ENCODE results near the gene C15orf39.

The C15orf39 gene

DNA sequence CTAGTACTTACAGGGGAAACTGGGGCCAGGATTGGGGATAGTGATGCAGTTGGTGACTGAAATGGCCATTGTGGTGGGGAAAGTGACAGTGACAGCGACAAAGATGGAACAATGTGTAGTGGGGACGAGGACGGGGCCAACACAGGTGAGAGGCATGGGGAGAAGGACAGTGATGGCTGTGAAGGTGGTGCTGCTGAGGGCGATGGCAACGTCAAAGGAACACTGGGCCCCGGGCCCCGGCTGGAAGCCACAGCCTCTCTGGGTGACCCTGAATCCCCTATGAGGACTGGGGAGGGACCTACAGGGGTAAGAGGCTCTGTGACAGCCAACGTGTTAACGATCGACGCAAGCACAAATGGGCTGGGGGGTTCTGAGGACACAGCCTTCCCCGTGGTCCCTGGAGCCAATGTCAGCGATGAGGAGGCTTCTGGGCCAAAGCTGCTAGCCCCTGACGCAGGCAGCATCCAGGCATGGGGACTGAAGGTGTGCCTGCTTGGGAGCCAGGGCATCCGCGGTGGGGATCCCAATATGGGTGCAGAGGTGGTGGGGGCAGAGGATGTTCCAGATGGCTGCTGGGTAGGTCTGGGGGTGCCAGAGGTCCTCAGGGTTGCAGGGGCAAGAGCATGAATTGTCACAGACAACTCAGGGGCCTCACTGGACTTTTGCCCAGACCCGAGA is 31.3 kb downstream of the C15orf39 start:
- no peak for DNase-seq (ENCODE audit: low read depth)
- no peak overlapping the region for H3K4me3 ChIP-seq (replicated peaks; ENCODE audit: low read depth, low read length)
- TF ChIP-seq, protein P1, sequence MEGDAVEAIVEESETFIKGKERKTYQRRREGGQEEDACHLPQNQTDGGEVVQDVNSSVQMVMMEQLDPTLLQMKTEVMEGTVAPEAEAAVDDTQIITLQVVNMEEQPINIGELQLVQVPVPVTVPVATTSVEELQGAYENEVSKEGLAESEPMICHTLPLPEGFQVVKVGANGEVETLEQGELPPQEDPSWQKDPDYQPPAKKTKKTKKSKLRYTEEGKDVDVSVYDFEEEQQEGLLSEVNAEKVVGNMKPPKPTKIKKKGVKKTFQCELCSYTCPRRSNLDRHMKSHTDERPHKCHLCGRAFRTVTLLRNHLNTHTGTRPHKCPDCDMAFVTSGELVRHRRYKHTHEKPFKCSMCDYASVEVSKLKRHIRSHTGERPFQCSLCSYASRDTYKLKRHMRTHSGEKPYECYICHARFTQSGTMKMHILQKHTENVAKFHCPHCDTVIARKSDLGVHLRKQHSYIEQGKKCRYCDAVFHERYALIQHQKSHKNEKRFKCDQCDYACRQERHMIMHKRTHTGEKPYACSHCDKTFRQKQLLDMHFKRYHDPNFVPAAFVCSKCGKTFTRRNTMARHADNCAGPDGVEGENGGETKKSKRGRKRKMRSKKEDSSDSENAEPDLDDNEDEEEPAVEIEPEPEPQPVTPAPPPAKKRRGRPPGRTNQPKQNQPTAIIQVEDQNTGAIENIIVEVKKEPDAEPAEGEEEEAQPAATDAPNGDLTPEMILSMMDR (IDR thresholded peaks at IDR 0.05; ENCODE audit: low read length, missing control alignments): no peak

DNA sequence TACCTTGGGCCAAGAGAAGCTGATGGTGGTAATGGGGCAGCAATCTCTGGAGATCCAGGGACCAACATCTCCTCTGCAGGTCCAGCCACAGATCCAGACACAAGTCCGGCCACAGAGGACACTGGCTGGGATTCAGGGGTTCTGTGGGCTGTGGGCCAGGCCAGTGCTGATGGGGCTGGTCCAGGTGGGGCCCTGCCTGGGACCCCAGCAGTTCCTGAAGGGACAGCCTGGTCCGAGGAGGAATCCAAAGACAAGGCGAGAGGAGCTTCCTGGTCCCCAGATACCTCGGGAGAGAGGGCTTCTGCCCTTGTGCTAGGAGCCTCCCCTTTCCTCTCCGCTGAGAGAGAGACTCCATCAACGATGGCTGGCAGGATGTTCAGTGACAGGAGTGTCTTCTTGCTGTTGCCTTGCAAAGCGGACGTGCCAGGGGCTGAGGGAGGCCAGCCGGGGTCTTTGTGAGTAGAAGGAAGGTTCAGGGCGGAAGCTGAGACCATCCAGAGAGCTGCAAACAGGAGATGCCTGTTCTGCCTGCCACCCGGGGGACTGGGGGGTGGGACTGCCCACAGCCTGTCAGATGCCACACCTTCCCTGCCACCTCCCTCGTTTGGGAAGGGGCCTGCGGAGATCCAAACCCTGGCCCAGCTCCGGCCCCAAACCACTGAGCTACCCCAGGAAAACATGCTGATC is 32.0 kb downstream of the C15orf39 start:
- no peak overlapping the region for H3K4me3 ChIP-seq (replicated peaks; ENCODE audit: low read depth, low read length)
- TF ChIP-seq, protein P1 (IDR thresholded peaks at IDR 0.05; ENCODE audit: low read length, missing control alignments): no peak
- no peak for DNase-seq (ENCODE audit: low read depth)

GRCh38 chr15:75234191-75234810 is 32.6 kb downstream of the C15orf39 start:
- TF ChIP-seq, protein P1 (IDR thresholded peaks at IDR 0.05; ENCODE audit: low read length, missing control alignments): no peak
- H3K4me3 ChIP-seq (replicated peaks; ENCODE audit: low read depth, low read length): no peak overlapping the region
- DNase-seq (ENCODE audit: low read depth): no peak

GRCh38 chr15:75235051-75235673 is 33.5 kb downstream of the C15orf39 start:
- TF ChIP-seq, protein P1 (IDR thresholded peaks at IDR 0.05; ENCODE audit: low read length, missing control alignments): no peak
- H3K4me3 ChIP-seq (replicated peaks; ENCODE audit: low read depth, low read length): no peak overlapping the region
- no peak for DNase-seq (ENCODE audit: low read depth)

- TF ChIP-seq, protein P1 (IDR thresholded peaks at IDR 0.05; ENCODE audit: low read length, missing control alignments): no peak
- no peak for DNase-seq (ENCODE audit: low read depth)
- H3K4me3 ChIP-seq (replicated peaks; ENCODE audit: low read depth, low read length): no peak overlapping the region
Measured at GRCh38 chr15:75235760-75236729, 34.4 kb downstream of the C15orf39 start.

DNA sequence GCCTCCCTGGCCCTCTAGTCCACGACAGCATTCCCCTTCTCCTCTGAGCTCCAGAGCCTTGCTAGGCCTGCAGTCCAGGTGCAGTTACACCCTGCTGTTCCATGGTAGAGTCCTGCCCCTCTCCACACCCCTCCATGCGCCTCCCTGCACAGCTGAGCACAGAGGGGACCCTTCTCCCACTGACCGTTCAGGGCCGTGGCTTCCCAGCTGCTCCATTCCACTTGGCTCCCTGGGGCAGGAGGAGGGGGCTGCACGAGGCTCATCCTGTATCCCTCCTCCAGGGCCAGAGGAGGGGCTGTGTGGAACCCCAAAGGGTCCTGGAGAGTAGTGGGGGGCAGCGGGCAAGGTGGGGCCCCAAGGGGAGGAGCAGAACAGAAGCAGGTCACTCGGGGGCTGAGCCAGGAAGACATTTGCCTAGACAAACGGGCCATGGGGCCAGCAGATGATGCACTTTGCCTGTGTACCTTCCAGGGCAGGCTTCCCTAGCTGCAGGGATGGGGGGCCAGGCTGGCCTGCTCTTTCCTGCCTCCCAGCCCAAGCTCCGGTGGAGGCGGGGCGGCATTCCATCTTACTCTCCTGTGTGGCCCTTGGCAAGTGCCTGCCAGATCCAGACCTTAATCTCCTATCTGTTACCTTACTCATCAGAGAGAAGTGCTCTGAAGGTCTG is 35.8 kb downstream of the C15orf39 start:
- TF ChIP-seq, protein P1 (IDR thresholded peaks at IDR 0.05; ENCODE audit: low read length, missing control alignments): no peak
- no peak overlapping the region for H3K4me3 ChIP-seq (replicated peaks; ENCODE audit: low read depth, low read length)
- no peak for DNase-seq (ENCODE audit: low read depth)

Measured in fibroblast of pulmonary artery (primary cell).